ENCODE measurements around the gene FAM177A1.

FAM177A1 gene

DNA sequence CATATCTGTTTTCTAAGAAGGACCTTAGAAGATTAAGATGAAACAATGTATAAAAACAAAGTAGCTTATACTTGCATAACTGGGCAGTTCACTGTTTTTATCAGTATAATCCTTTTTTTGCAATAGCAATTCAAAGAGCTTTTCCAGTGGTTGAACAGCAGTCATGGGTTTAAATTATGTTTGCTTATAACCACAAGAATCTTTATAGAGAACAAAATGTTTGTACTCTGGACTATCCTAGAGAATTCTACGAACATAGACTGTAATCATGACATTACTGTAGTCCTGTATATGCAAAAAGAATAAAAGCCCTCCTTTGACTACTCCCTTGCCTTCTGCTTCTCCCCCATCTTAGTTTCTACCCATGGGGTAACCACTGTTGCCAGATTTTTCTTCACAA lies 5.7 kb downstream of the FAM177A1 start (continued):
- TF ChIP-seq SETDB1 (IDR thresholded peaks at IDR 0.05; ENCODE audit: insufficient read length, low read length) (no peak), ZNF155 (tag by site-specific recombination; IDR thresholded peaks at IDR 0.05) (no peak), ZNF701 (tag by site-specific recombination; IDR thresholded peaks at IDR 0.05) (no peak), ZNF423 (tag by site-specific recombination; IDR thresholded peaks at IDR 0.05) (no peak), ZNF302 (tag by site-specific recombination; IDR thresholded peaks at IDR 0.05; ENCODE audit: low read depth) (no peak), ZNF350 (tag by site-specific recombination; IDR thresholded peaks at IDR 0.05) (no peak), ZFP69B (tag by site-specific recombination; IDR thresholded peaks at IDR 0.05) (no peak)
- TF ChIP-seq, protein P1, sequence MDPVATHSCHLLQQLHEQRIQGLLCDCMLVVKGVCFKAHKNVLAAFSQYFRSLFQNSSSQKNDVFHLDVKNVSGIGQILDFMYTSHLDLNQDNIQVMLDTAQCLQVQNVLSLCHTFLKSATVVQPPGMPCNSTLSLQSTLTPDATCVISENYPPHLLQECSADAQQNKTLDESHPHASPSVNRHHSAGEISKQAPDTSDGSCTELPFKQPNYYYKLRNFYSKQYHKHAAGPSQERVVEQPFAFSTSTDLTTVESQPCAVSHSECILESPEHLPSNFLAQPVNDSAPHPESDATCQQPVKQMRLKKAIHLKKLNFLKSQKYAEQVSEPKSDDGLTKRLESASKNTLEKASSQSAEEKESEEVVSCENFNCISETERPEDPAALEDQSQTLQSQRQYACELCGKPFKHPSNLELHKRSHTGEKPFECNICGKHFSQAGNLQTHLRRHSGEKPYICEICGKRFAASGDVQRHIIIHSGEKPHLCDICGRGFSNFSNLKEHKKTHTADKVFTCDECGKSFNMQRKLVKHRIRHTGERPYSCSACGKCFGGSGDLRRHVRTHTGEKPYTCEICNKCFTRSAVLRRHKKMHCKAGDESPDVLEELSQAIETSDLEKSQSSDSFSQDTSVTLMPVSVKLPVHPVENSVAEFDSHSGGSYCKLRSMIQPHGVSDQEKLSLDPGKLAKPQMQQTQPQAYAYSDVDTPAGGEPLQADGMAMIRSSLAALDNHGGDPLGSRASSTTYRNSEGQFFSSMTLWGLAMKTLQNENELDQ (tag by site-specific recombination; IDR thresholded peaks at IDR 0.05; ENCODE audit: low read depth): no peak
- TF ChIP-seq, protein P2, sequence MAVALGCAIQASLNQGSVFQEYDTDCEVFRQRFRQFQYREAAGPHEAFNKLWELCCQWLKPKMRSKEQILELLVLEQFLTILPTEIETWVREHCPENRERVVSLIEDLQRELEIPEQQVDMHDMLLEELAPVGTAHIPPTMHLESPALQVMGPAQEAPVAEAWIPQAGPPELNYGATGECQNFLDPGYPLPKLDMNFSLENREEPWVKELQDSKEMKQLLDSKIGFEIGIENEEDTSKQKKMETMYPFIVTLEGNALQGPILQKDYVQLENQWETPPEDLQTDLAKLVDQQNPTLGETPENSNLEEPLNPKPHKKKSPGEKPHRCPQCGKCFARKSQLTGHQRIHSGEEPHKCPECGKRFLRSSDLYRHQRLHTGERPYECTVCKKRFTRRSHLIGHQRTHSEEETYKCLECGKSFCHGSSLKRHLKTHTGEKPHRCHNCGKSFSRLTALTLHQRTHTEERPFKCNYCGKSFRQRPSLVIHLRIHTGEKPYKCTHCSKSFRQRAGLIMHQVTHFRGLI (tag by site-specific recombination; IDR thresholded peaks at IDR 0.05): no peak
- TF ChIP-seq, protein P3, sequence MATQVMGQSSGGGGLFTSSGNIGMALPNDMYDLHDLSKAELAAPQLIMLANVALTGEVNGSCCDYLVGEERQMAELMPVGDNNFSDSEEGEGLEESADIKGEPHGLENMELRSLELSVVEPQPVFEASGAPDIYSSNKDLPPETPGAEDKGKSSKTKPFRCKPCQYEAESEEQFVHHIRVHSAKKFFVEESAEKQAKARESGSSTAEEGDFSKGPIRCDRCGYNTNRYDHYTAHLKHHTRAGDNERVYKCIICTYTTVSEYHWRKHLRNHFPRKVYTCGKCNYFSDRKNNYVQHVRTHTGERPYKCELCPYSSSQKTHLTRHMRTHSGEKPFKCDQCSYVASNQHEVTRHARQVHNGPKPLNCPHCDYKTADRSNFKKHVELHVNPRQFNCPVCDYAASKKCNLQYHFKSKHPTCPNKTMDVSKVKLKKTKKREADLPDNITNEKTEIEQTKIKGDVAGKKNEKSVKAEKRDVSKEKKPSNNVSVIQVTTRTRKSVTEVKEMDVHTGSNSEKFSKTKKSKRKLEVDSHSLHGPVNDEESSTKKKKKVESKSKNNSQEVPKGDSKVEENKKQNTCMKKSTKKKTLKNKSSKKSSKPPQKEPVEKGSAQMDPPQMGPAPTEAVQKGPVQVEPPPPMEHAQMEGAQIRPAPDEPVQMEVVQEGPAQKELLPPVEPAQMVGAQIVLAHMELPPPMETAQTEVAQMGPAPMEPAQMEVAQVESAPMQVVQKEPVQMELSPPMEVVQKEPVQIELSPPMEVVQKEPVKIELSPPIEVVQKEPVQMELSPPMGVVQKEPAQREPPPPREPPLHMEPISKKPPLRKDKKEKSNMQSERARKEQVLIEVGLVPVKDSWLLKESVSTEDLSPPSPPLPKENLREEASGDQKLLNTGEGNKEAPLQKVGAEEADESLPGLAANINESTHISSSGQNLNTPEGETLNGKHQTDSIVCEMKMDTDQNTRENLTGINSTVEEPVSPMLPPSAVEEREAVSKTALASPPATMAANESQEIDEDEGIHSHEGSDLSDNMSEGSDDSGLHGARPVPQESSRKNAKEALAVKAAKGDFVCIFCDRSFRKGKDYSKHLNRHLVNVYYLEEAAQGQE (tag by site-specific recombination; IDR thresholded peaks at IDR 0.05): no peak

DNA sequence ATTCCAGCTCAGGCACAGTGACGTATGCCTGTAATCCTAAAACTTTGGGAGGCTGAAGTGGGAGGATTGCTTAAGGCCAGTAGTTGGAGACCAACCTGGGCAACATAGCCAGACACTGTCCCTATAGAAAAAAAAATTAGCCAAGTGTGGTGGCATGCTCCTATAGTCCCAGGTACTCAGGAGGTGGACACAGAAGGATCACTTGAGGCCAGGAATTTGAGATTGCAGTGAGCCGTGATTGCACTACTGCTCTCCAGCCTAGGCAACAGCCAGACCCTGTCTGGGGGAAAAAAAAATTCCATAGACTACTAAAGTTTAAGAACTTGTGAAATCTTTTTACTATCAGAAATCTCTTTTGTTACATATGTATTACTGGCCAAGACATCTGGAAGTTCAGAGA lies 6.6 kb downstream of the FAM177A1 start:
- TF ChIP-seq ZNF830 (tag by site-specific recombination; IDR thresholded peaks at IDR 0.05; ENCODE audit: low read depth) (no peak), ZFP37 (tag by site-specific recombination; IDR thresholded peaks at IDR 0.05) (no peak), ZNF501 (tag by site-specific recombination; IDR thresholded peaks at IDR 0.05) (no peak)
- TF ChIP-seq, protein P4, sequence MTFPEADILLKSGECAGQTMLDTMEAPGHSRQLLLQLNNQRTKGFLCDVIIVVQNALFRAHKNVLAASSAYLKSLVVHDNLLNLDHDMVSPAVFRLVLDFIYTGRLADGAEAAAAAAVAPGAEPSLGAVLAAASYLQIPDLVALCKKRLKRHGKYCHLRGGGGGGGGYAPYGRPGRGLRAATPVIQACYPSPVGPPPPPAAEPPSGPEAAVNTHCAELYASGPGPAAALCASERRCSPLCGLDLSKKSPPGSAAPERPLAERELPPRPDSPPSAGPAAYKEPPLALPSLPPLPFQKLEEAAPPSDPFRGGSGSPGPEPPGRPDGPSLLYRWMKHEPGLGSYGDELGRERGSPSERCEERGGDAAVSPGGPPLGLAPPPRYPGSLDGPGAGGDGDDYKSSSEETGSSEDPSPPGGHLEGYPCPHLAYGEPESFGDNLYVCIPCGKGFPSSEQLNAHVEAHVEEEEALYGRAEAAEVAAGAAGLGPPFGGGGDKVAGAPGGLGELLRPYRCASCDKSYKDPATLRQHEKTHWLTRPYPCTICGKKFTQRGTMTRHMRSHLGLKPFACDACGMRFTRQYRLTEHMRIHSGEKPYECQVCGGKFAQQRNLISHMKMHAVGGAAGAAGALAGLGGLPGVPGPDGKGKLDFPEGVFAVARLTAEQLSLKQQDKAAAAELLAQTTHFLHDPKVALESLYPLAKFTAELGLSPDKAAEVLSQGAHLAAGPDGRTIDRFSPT (tag by site-specific recombination; IDR thresholded peaks at IDR 0.05): no peak
- Histone ChIP-seq H3K9me3 (ENCODE audit: control insufficient read depth, insufficient read depth, low read depth, low read length) (no peaks in the 10 kb centered on the region), H3K36me3 (ENCODE audit: control insufficient read depth in 2 of 2, insufficient read depth in 1 of 2, low read length in 2 of 2) (peaks cover 8 to 13% of the 10 kb centered on the region in 2 experiments; a peak in 2 of 3 replicates), H3K4me3 (ENCODE audit: low read depth, low read length) (no peak overlapping the region), H3K27ac (ENCODE audit: extremely low read depth, low read depth, low read length) (no peak overlapping the region), H3K4me1 (ENCODE audit: control insufficient read depth, insufficient read depth, low read length) (peaks cover 3% of the 10 kb centered on the region; the same call in 1 of the 2 replicates)
- ChIA-PET POLR2A (interaction anchor here (0.6 kb wide), 1 partner anchor 8 kb away, joined by 3 read pairs; no protein-coding TSS in a partner anchor), CTCF (no interaction called here)
